WERI-Rb-1 (cell line): ENCODE data around the gene DNMT3B.
A peak's percentile ranks its signal among the peaks of the same experiment; 100 is the strongest.

ENCODE experiments used
- DNase-seq: peaks from one replicate; pipeline ENCODE4 v3.0.0-alpha.2; 2020
- H3K27ac ChIP-seq: fragments of 250-450 bp; sonication (Bioruptor Pico); 2 replicates; pipeline ENCODE4 v1.5.1; 2020; ENCODE audit warnings: mild to moderate bottlenecking, moderate library complexity
- H3K27me3 ChIP-seq: fragments of 250-450 bp; sonication (Bioruptor Pico); 2 replicates; pipeline ENCODE4 v1.5.1; 2021; ENCODE audit warnings: mild to moderate bottlenecking, low read depth, moderate library complexity; ENCODE audit not compliant: insufficient read depth, severe bottlenecking
- H3K36me3 ChIP-seq: fragments of 250-450 bp; sonication (Bioruptor Pico); 2 replicates; pipeline ENCODE4 v1.5.1; 2020; ENCODE audit warnings: mild to moderate bottlenecking, moderate library complexity
- H3K4me3 ChIP-seq: 2 replicates; pipeline ENCODE4 v1.5.1; 2011; ENCODE audit warnings: low read depth, mild to moderate bottlenecking, control low read depth, low read length
- H3K9me3 ChIP-seq: fragments of 250-450 bp; sonication (Bioruptor Pico); 2 replicates; pipeline ENCODE4 v1.5.1; 2021; ENCODE audit warnings: mild to moderate bottlenecking, moderate library complexity; ENCODE audit not compliant: severe bottlenecking
- TF ChIP-seq, protein P1 (sequence below): IDR thresholded peaks from 2 replicates; pipeline ENCODE4 v1.5.1; 2011; ENCODE audit warnings: low read depth, mild to moderate bottlenecking, control low read depth, inconsistent platforms, low read length

Gene DNMT3B

GRCh38 chr20:32777177-32777956 is 15.2 kb downstream of the DNMT3B start:
- DNase-seq: no peak

DNA sequence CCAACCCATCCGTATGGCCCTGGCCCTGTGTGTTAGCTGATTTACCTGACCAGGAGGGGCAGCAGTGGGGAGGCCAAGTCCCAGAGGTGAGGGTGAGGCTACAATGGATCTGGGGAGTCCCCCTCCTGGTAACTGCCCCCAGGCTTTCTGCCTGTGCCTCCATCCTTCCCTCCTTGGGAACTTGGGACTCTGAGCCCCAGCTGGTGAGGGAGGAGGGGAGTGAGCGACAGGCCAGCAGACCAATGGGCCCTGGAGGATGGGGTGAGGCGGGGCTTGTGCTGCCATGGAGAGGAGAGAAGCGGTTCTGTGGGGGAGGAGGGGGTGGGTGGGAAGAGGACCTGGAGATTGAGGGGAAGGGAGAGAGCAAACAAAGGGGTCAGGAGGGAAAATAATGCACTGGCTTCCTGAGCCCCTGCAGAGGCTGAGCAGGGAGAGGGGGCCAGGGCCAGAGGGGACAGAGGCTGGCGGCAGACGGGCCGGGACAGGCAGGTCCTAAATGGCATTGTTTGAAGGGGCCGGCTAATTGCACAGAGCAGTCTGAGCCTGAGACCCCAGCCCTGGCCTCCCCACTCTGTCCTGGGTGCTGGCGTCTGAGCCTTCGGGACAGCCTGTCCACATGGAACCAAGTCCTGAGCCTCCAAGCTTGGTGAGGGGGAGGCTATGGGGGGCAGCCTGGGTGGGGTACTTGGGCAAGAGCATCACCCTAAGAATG is 17.5 kb downstream of the DNMT3B start:
- DNase-seq: peak; percentile 48

More at GRCh38 chr20:32777177-32777956, 15.2 kb downstream of the DNMT3B start:
- no peak overlapping the region for H3K4me3 ChIP-seq
- no peak overlapping the region for H3K27ac ChIP-seq
- TF ChIP-seq, protein P1, sequence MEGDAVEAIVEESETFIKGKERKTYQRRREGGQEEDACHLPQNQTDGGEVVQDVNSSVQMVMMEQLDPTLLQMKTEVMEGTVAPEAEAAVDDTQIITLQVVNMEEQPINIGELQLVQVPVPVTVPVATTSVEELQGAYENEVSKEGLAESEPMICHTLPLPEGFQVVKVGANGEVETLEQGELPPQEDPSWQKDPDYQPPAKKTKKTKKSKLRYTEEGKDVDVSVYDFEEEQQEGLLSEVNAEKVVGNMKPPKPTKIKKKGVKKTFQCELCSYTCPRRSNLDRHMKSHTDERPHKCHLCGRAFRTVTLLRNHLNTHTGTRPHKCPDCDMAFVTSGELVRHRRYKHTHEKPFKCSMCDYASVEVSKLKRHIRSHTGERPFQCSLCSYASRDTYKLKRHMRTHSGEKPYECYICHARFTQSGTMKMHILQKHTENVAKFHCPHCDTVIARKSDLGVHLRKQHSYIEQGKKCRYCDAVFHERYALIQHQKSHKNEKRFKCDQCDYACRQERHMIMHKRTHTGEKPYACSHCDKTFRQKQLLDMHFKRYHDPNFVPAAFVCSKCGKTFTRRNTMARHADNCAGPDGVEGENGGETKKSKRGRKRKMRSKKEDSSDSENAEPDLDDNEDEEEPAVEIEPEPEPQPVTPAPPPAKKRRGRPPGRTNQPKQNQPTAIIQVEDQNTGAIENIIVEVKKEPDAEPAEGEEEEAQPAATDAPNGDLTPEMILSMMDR: no peak
- H3K9me3 ChIP-seq: no peaks in the 10 kb centered on the region
- H3K36me3 ChIP-seq: no peaks in the 10 kb centered on the region; the same call in 1 of the 2 replicates
- no peaks in the 10 kb centered on the region for H3K27me3 ChIP-seq

DNA sequence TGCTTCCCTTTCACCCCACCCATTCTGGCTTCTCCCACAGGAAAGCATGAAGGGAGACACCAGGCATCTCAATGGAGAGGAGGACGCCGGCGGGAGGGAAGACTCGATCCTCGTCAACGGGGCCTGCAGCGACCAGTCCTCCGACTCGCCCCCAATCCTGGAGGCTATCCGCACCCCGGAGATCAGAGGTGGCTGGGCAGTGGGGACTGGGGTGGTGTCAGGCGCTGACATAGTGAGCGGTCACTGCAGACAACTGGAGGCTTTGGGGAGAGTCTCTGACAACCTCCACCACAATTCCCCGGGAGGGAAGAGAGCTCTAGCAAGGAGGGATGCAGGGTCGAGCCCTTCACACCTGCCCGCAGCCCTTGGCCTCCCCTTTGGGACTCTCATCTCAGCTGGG is 18.1 kb downstream of the DNMT3B start:
- Histone ChIP-seq H3K27me3 (no peaks in the 10 kb centered on the region), H3K36me3 (no peaks in the 10 kb centered on the region; the same call in 1 of the 2 replicates), H3K27ac (no peak overlapping the region), H3K4me3 (no peak overlapping the region), H3K9me3 (no peaks in the 10 kb centered on the region)
- DNase-seq: no peak
- TF ChIP-seq, protein P1: no peak

More for the DNA sequence above, 17.5 kb downstream of the DNMT3B start:
- TF ChIP-seq, protein P1: 0 out of 2 replicates have a peak, but pooled peaks have one; percentile 6
- H3K4me3 ChIP-seq: no peak overlapping the region
- no peak overlapping the region for H3K27ac ChIP-seq
- H3K9me3 ChIP-seq: no peaks in the 10 kb centered on the region
- no peaks in the 10 kb centered on the region for H3K27me3 ChIP-seq
- H3K36me3 ChIP-seq: no peaks in the 10 kb centered on the region; the same call in 1 of the 2 replicates

DNA sequence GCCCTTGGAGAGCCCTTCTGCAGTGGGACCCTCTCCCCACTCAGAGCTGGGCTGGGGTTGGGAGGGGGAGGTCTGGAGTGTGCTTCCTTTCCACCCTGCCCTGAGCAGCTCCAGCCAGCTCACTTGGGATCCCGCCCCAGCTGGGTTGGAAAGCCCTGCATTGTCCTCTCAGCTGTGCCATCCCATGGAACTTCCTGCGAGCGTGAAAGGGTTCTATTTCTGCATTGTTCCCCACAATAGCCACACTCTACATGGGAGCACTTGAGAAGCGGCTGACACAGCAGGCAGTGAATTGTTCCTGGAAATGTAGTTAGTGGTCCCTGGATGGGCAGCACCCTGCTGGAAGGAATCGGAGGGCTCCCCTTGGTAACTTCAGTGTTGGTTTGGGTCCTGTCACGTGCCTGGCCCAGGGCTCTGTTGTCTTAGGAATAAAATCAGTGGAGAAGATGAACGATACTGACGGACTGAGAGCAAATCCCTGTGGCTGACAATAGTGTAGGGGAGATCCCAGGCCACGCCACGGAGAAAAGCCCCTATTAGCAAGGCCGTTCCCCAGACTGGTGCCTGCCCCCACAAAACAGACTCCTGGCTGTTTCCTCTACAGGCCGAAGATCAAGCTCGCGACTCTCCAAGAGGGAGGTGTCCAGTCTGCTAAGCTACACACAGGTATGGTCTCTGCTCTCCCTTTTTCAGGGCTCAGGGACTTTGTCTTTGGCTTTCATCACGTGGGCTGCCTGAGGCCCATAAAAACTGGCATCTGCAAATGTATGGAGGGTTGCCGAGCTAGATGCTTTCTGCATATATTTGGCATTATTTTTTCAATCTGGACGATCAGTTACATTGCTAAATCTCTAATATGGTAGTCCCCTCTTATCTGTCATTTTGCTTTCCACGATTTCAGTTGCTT is 18.8 kb downstream of the DNMT3B start:
- no peaks in the 10 kb centered on the region for H3K27me3 ChIP-seq
- no peak for DNase-seq
- H3K4me3 ChIP-seq: no peak overlapping the region
- H3K36me3 ChIP-seq: no peaks in the 10 kb centered on the region; the same call in 1 of the 2 replicates
- H3K9me3 ChIP-seq: no peaks in the 10 kb centered on the region
- TF ChIP-seq, protein P1: no peak
- H3K27ac ChIP-seq: no peak overlapping the region

DNA sequence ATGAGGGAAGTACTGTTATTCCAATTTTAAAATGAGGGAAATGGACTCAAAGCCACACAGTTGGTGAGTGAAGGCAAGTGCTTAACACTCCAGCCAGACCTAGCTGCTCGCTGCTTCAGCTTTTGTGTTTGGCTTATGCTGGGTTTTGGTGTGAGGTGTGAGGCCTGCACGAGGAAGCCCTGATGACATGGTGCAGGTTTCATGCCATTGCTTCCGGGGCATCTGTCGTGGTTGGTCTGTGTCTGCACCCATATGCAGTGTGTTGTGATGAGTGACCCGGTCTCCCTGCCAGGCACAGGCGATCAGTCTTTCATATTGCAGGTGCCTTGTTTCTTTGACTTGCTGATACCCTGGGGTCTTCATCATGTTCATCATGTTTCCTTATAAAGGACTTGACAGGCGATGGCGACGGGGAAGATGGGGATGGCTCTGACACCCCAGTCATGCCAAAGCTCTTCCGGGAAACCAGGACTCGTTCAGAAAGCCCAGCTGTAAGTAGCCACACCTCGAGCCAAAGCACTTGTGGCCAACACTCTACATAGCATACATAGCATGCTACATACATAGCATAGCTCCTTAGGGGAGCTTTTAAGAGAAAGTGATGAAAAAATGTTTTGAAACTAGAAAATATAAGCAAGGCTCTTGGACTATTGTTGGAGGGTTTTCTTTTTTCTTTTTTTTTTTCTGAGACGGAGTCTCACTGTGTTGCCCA is 22.3 kb downstream of the DNMT3B start:
- Histone ChIP-seq H3K4me3 (no peak overlapping the region), H3K9me3 (no peaks in the 10 kb centered on the region), H3K36me3 (no peaks in the 10 kb centered on the region), H3K27ac (no peak overlapping the region), H3K27me3 (no peaks in the 10 kb centered on the region)
- no peak for DNase-seq
- TF ChIP-seq, protein P1: no peak
